Stimulated activated CD8-positive, alpha-beta memory T cell treated with anti-CD3 and anti-CD28 coated beads, Interleukin-2, amount 100 ng/mL, for 1 hour (primary cell): ENCODE results near the gene RSRC1.
"Not testable (repeated sequence)": the region's sequence is repeated elsewhere in the genome, so short reads cannot be mapped to it uniquely, and the experiment has no call there.

ENCODE experiments used
- DNase-seq, 2 donors: peaks; one replicate each; pipeline ENCODE4 v3.0.0-alpha.2; 2020; ENCODE audit warnings: low read depth in 2 of 2

The RSRC1 gene

GRCh38 chr3:158314426-158315357 is 204.8 kb downstream of the RSRC1 start:
- no peak for DNase-seq

DNA sequence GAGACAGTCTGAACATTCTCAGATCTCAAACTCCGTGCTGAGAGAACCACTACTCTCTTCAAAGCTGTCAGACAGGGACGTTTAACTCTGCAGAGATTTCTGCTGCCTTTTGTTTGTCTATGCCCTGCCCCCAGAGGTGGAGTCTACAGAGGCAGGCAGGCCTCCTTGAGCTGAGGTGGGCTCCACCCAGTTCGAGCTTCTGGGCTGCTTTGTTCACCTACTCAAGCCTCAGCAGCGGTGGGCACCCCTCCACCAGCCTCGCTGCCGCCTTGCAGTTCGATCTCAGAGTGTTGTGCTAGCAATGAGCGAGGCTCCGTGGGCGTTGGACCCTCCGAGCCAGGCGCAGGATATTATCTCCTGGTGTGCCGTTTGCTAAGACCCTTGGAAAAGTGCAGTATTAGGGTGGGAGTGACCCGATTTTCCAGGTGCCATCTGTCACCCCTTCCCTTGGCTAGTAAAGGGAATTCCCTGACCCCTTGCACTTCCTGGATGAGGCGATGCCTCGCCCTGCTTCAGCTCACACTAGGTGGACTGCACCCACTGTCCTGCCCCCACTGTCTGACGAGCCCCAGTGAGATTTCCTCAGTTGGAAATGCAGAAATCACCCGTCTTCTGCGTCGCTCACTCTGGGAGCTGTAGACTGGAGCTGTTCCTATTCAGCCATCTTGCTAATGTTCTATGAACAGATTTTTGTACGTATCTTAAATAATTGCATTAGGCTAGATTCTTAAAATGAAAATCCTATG is 220.0 kb downstream of the RSRC1 start:
- not testable (repeated sequence) for DNase-seq

GRCh38 chr3:158330870-158331269 is 221.0 kb downstream of the RSRC1 start:
- DNase-seq: no peak

GRCh38 chr3:158333736-158334135 is 223.8 kb downstream of the RSRC1 start:
- no peak for DNase-seq

DNA sequence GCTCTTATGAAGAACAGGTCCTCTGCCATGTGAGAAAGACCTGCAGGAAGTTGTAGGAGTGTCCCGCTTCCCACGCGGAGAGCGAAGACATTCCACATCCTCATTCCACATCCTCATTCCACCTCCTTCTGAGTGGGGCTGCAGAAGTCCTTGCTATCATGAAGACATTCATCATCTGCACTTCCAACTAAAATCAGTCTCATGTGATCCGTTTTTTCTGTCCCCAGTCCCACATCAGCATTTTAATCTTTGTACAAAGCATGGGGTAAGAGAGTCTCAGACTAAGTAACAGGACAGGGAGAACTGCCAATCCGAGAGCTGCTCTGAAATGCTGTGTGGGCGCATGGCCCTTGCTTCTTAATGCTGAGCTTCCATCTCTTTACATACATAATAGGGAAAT is 227.2 kb downstream of the RSRC1 start:
- DNase-seq: no peak

GRCh38 chr3:158339638-158340037 is 229.7 kb downstream of the RSRC1 start:
- DNase-seq: no peak

- not testable (repeated sequence) for DNase-seq
Measured at GRCh38 chr3:158340951-158341350, 231.1 kb downstream of the RSRC1 start.

GRCh38 chr3:158347966-158348365 is 238.1 kb downstream of the RSRC1 start:
- no peak for DNase-seq

- DNase-seq: no peak
Measured at GRCh38 chr3:158350971-158351370, 241.1 kb downstream of the RSRC1 start.

DNA sequence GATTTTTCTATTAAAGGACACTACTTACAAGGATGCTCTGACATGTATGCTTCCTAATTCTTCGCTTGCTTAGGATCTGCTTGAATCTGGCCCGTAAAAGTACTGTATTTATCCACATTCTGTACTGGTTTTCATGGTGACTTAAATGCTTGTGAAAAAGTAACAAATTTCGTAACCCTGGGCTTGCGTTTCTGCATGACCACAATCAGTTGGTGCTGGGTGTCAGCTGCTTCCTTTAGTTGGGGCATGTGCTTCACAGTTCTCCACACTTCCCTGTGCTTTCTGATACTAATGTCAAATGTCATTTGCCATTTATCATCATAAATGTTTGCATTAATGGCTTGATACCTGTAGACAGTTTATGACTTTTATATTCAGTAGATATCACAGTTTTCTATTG is 242.7 kb downstream of the RSRC1 start:
- DNase-seq: no peak

DNA sequence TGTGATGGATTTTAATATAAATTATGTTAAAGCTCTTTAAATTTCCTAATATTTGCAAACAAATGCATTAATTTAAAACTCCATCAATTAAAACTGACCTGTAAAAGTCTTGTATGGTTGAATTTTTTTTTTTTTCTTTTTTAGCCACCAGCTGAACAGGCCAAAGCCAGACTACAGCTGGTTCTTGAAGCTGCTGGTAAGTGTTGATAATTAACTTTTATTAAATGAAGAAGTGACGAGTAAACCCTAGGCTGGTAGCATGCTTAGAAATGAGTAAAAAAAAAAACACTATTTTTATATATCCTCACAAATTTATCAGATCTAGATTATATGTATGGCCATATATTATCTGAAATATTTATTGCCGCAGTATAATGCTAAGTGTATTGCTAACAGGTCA is 244.8 kb downstream of the RSRC1 start:
- no peak for DNase-seq

DNA sequence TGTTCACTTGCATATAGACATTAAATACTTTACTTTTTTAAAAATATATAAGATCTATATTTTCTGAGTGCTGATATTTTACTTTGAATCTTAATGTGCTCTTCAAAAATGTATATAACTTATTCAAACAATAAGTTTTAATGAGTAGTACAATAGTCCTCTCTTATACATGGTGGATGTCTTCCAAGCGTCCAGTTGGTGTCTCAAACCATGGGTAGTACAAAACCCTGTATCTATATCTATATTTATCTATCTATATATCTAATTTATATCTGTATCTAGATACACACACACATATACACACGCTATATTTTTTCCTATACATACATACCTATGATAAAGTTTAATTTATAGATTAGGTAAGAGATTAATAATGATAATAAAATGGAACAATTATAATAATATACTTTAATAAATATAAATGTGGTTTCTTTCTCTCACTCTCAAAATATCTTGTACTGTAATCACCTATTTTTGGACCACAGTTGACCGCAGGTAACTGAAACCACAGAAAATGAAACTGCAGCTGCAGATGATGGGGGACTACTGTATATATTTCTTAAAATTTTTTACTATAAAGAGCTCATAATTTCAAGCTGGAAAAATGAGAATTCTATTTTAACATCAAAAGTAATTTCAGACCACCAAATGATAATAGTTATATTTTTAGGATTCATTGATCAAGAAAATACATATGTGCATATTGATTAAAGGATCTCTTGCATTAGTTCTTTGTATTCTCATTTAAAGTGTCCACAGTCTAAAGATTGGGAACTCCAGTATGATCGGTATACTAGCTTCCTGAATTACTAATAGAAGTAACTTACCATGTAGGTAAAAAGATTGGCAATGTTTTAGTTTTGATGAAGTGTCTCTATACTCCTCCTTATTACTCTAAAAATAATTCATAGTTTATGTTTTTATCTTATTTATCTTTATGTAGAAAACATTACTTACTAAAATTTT is 246.0 kb downstream of the RSRC1 start:
- DNase-seq: no peak

DNA sequence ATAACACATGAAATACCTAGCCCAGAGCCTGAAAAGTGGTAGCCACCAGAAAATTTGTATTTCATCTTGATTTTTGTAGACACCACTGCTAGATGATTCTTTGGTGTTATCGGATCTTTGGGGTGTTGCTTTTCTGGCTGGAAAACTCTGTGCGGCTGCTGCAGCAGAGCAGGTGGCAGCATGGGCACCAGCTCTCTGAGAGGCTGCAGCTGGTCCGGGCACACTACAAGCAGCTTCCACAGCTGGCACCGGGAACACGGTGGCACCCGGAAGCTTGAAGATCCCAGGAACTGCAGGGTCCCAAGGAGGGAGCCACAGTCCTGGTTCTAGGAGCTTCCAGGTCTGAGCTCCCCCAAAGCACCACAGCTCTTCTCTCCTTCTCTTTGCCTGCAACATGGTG is 249.4 kb downstream of the RSRC1 start:
- no peak for DNase-seq

DNA sequence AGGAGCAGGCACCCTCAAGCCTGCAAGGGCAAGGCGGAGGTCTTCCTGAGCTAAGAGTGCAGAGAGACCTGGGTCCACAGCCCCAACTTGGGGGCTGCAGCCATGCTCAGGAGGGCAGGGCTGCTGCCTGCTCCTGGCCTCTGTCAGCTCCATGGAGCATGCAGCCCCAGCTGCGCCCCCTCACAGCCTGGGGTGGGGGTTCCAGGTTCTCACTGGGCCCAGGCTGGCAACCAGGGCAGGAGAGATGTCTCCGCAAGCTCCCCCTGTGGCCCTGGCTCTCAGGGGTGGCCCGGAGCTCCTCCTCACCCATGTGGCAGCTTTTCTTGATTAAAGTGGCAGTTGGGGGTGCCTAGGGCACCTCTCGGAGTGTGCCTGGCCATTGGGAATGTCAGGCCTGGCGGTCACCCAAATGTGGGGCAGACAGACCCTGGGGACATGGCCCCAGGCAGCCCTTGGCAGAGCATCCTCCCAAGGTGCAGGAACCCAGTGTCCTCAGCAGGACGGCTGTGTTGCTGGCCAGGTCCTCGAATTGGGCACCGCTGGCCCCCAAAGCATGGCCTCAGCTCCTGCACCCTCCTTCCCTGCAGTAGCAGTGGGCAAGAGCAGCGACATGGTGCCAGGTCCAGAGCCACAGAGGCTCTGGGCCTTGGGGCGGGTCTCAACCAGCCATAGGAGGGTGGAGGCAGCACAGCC is 251.0 kb downstream of the RSRC1 start:
- no peak for DNase-seq

GRCh38 chr3:158368271-158368670 is 258.4 kb downstream of the RSRC1 start:
- DNase-seq: no peak

DNA sequence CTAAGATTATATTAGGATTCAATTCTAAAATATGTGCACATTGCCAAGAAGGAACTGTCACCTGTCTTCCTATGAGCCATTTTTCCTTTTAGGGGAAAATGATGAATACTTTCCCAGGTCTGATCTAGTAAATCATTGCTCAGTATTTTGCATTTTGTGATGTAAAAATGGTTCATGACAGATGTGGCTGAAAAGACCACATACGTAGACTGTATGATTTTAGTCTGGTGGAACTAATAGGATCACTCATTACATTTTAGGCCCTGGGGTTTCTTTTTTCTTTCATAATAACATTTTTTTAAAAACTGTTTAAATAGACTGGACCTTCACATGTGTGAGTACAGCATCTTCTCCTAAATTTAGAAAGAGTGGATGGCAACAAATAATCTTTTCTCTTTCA is 259.4 kb downstream of the RSRC1 start:
- DNase-seq: no peak

- DNase-seq: no peak
Measured at GRCh38 chr3:158379517-158379916, 269.6 kb downstream of the RSRC1 start.

GRCh38 chr3:158381262-158381868 is 271.5 kb downstream of the RSRC1 start:
- DNase-seq: no peak

DNA sequence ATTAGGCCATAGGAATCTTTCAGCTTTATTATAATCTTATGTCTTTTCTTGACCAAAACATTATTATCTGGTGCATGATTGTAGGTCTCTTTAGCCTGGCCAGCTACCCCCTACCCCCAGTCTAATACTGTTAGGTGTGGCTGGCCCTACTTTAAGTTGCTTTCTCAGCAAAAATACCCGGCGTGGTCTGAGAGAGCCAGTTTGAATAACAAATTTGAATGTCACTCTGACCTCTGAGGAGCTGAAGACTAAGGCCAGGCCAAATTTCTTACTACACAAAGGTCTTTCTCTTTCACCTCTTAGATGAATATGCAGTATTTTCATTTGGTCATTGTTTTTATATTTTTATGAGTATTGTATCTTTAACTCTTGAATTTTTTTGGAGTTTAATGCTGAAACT is 272.6 kb downstream of the RSRC1 start:
- no peak for DNase-seq

GRCh38 chr3:158384019-158384418 is 274.1 kb downstream of the RSRC1 start:
- no peak for DNase-seq

GRCh38 chr3:158395421-158395820 is 285.5 kb downstream of the RSRC1 start:
- no peak for DNase-seq
